ENCODE measurements around the gene SPRED1.
"Not testable (repeated sequence)": the region's sequence is repeated elsewhere in the genome, so short reads cannot be mapped to it uniquely, and the experiment has no call there.

SPRED1 gene

DNA sequence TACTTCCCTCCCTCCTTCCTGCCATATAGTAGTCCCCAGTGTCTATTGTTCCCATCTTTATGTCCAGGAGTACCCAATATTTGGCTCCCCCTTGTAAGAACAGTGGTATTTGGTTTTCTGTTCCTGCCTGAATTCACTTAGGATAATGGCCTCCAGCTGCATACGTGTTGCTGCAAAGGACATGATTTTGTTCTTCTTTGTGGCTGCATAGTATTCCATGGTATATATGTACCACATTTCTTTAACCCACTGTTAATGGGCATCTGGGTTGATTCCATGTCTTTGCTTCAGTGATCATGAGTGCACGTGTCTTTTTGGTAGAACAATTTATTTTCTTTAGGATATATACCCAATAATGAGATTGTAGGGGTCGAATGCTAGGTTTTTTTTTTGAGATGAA is 19.3 kb downstream of the SPRED1 start:
- Histone ChIP-seq H4K20me1 (ENCODE audit: insufficient read depth, low read length, poor library complexity, severe bottlenecking) (no peaks in the 10 kb centered on the region), H3K79me2 (ENCODE audit: insufficient read depth, low read length) (no peaks in the 10 kb centered on the region)

GRCh38 chr15:38272431-38272830 is 19.8 kb downstream of the SPRED1 start:
- H3K27me3 ChIP-seq (ENCODE audit: insufficient read depth, low read length, poor library complexity, severe bottlenecking); H3K9ac ChIP-seq (ENCODE audit: low read depth, low read length, poor library complexity, severe bottlenecking); H3K4me2 ChIP-seq (ENCODE audit: low read depth, low read length, poor library complexity, severe bottlenecking); H3K36me3 ChIP-seq (ENCODE audit: insufficient read depth, low read length); H4K20me1 ChIP-seq (ENCODE audit: insufficient read depth, low read length, poor library complexity, severe bottlenecking); H3K9me2 ChIP-seq (replicated peaks; ENCODE audit: low read depth, low read length); H2AFZ ChIP-seq (ENCODE audit: low read length); H3K4me3 ChIP-seq (ENCODE audit: low read length, poor library complexity, severe bottlenecking); H3K9me3 ChIP-seq (ENCODE audit: insufficient read depth, low read depth, low read length); H3F3A ChIP-seq (ENCODE audit: low read depth); H3K79me2 ChIP-seq (ENCODE audit: insufficient read depth, low read length): not testable (repeated sequence)
- peaks cover 14% of the 10 kb centered on the region for H3K4me1 ChIP-seq (ENCODE audit: insufficient read depth, low read length, poor library complexity, severe bottlenecking)

More for the DNA sequence above, 19.3 kb downstream of the SPRED1 start:
- H3K9me3 ChIP-seq (ENCODE audit: insufficient read depth, low read depth, low read length), result no peaks in the 10 kb centered on the region
- H3K4me3 ChIP-seq (ENCODE audit: low read length, poor library complexity, severe bottlenecking), result no peak overlapping the region
- H3K4me2 ChIP-seq (ENCODE audit: low read depth, low read length, poor library complexity, severe bottlenecking), result no peak overlapping the region
- no peaks in the 10 kb centered on the region for H3K27me3 ChIP-seq (ENCODE audit: insufficient read depth, low read length, poor library complexity, severe bottlenecking)
- H3K9me2 ChIP-seq (replicated peaks; ENCODE audit: low read depth, low read length), result no peaks in the 10 kb centered on the region
- H2AFZ ChIP-seq (ENCODE audit: low read length), result no peak overlapping the region
- H3K9ac ChIP-seq (ENCODE audit: low read depth, low read length, poor library complexity, severe bottlenecking), result no peak overlapping the region
- H3K4me1 ChIP-seq (ENCODE audit: insufficient read depth, low read length, poor library complexity, severe bottlenecking), result peaks cover 14% of the 10 kb centered on the region
- no peak for TF ChIP-seq EZH2phosphoT487 (IDR thresholded peaks at IDR 0.05; ENCODE audit: borderline replicate concordance)
- no peak for TF ChIP-seq CTCF (conservative IDR thresholded peaks at IDR 0.05; ENCODE audit: low read length)
- H3K36me3 ChIP-seq (ENCODE audit: insufficient read depth, low read length), result no peaks in the 10 kb centered on the region
- no peaks in the 10 kb centered on the region for H3F3A ChIP-seq (ENCODE audit: low read depth)

DNA sequence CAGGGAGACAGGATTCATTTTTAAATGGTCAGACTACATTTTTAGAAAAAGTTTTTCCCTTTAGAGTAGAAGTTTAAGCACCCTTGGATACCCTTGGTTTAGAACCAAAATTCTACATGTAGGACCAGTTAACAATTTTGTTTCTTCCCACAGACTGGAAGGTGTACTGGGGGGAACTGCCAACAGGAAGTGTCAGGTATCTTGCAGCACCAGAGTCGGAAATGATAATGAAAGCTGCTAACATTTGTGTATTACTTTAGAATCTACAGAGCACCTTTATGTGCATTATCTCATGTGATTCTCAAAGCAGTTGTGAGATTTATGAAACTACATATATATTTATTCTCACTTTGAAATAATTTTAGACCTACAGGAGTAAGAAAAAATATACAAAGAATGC is 21.5 kb downstream of the SPRED1 start:
- peak overlapping the region; percentile 40 for H3K4me2 ChIP-seq (ENCODE audit: low read depth, low read length, poor library complexity, severe bottlenecking)
- H3K9ac ChIP-seq (ENCODE audit: low read depth, low read length, poor library complexity, severe bottlenecking), result no peak overlapping the region
- peaks cover 14% of the 10 kb centered on the region for H3K4me1 ChIP-seq (ENCODE audit: insufficient read depth, low read length, poor library complexity, severe bottlenecking)
- H3K4me3 ChIP-seq (ENCODE audit: low read length, poor library complexity, severe bottlenecking), result no peak overlapping the region
- H3K9me2 ChIP-seq (replicated peaks; ENCODE audit: low read depth, low read length), result no peaks in the 10 kb centered on the region
- no peaks in the 10 kb centered on the region for H4K20me1 ChIP-seq (ENCODE audit: insufficient read depth, low read length, poor library complexity, severe bottlenecking)
- H3K36me3 ChIP-seq (ENCODE audit: insufficient read depth, low read length), result no peaks in the 10 kb centered on the region
- H3K27me3 ChIP-seq (ENCODE audit: insufficient read depth, low read length, poor library complexity, severe bottlenecking), result no peaks in the 10 kb centered on the region
- no peaks in the 10 kb centered on the region for H3F3A ChIP-seq (ENCODE audit: low read depth)
- no peaks in the 10 kb centered on the region for H3K9me3 ChIP-seq (ENCODE audit: insufficient read depth, low read depth, low read length)
- H3K79me2 ChIP-seq (ENCODE audit: insufficient read depth, low read length), result no peaks in the 10 kb centered on the region
- H2AFZ ChIP-seq (ENCODE audit: low read length), result no peak overlapping the region
- TF ChIP-seq CTCF (conservative IDR thresholded peaks at IDR 0.05; ENCODE audit: low read length) (no peak), EZH2phosphoT487 (IDR thresholded peaks at IDR 0.05; ENCODE audit: borderline replicate concordance) (no peak)

- Histone ChIP-seq H4K20me1 (ENCODE audit: insufficient read depth, low read length, poor library complexity, severe bottlenecking) (no peaks in the 10 kb centered on the region), H3K36me3 (ENCODE audit: insufficient read depth, low read length) (no peaks in the 10 kb centered on the region), H3K4me3 (ENCODE audit: low read length, poor library complexity, severe bottlenecking) (no peak overlapping the region), H3K27me3 (ENCODE audit: insufficient read depth, low read length, poor library complexity, severe bottlenecking) (no peaks in the 10 kb centered on the region), H3K9me3 (ENCODE audit: insufficient read depth, low read depth, low read length) (no peaks in the 10 kb centered on the region), H2AFZ (ENCODE audit: low read length) (no peak overlapping the region), H3F3A (ENCODE audit: low read depth) (no peaks in the 10 kb centered on the region), H3K9ac (ENCODE audit: low read depth, low read length, poor library complexity, severe bottlenecking) (no peak overlapping the region), H3K79me2 (ENCODE audit: insufficient read depth, low read length) (no peaks in the 10 kb centered on the region), H3K4me2 (ENCODE audit: low read depth, low read length, poor library complexity, severe bottlenecking) (no peak overlapping the region), H3K9me2 (replicated peaks; ENCODE audit: low read depth, low read length) (no peaks in the 10 kb centered on the region), H3K4me1 (ENCODE audit: insufficient read depth, low read length, poor library complexity, severe bottlenecking) (peaks cover 14% of the 10 kb centered on the region)
- TF ChIP-seq CTCF (conservative IDR thresholded peaks at IDR 0.05; ENCODE audit: low read length), result no peak
- TF ChIP-seq EZH2phosphoT487 (IDR thresholded peaks at IDR 0.05; ENCODE audit: borderline replicate concordance), result no peak
Measured at GRCh38 chr15:38275959-38276358, 23.3 kb downstream of the SPRED1 start.

GRCh38 chr15:38277281-38277680 is 24.6 kb downstream of the SPRED1 start:
- H4K20me1 ChIP-seq (ENCODE audit: insufficient read depth, low read length, poor library complexity, severe bottlenecking); H3K36me3 ChIP-seq (ENCODE audit: insufficient read depth, low read length); H3K79me2 ChIP-seq (ENCODE audit: insufficient read depth, low read length): not testable (repeated sequence)

More at GRCh38 chr15:38277281-38277680, 24.6 kb downstream of the SPRED1 start:
- not testable (repeated sequence) for H3K9me3 ChIP-seq (ENCODE audit: insufficient read depth, low read depth, low read length); H2AFZ ChIP-seq (ENCODE audit: low read length); H3K4me2 ChIP-seq (ENCODE audit: low read depth, low read length, poor library complexity, severe bottlenecking); H3K9me2 ChIP-seq (replicated peaks; ENCODE audit: low read depth, low read length); H3K27me3 ChIP-seq (ENCODE audit: insufficient read depth, low read length, poor library complexity, severe bottlenecking); H3F3A ChIP-seq (ENCODE audit: low read depth); H3K9ac ChIP-seq (ENCODE audit: low read depth, low read length, poor library complexity, severe bottlenecking); H3K4me3 ChIP-seq (ENCODE audit: low read length, poor library complexity, severe bottlenecking)
- peaks cover 14% of the 10 kb centered on the region for H3K4me1 ChIP-seq (ENCODE audit: insufficient read depth, low read length, poor library complexity, severe bottlenecking)
